Measurements from ENCODE around the gene SLC30A2. TPM values are rescaled to one million over a fixed set of nuclear protein-coding genes. Genes with fewer than 3 reads are reported as not detected.

SLC30A2 gene
- polyA plus RNA-seq, 1 donor from 2014 or later = 0.46 TPM

DNA sequence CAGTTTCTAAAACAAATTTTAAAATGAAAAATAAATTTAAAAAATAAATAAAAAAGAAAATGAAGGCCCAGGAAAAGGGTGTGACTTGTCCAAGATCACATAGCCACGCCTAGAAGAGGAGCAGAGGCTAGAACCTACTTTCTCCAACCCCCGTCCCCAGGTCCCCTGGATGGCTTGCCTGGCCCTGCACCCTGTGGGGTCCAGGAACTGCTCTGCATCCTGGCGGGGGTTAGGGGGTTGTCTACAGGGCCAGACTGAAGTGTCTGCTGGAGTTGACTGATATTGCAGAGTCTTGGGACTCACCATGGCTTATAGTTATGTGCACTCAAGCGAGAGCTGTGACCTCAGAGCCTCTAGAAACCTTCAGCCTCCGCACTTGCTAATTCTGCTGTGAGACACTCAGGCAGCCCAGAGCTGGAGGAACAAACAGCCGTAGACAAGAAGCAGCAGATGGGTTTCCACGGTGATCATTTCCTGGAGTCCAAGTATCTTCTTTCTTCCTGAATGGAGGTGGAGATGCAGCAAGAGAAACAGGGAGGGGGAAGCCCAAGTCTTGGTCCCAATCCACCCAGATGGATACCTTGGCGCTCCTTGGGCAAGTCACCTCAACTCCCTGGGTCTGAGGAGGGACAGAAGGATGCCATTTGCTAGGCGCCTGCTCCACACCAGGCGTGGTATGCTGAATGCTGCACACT, 29.5 kb downstream of the SLC30A2 start:
- H3K79me2 ChIP-seq (replicated peaks; ENCODE audit: insufficient read depth, low read length) = no peaks in the 10 kb centered on the region
- H3K27ac ChIP-seq (ENCODE audit: low read length) = peak overlapping the region; percentile 60
- H3K9me2 ChIP-seq (ENCODE audit: insufficient read depth, low read length) = no peaks in the 10 kb centered on the region
- no peaks in the 10 kb centered on the region for H3F3A ChIP-seq (ENCODE audit: insufficient read depth, low read length, poor library complexity, severe bottlenecking)
- no peaks in the 10 kb centered on the region for H3K36me3 ChIP-seq (ENCODE audit: insufficient read depth, low read length)
- no peaks in the 10 kb centered on the region for H3K9me3 ChIP-seq (ENCODE audit: low read length)
- H4K20me1 ChIP-seq (ENCODE audit: insufficient read depth) = no peaks in the 10 kb centered on the region
- TF ChIP-seq, protein P1, sequence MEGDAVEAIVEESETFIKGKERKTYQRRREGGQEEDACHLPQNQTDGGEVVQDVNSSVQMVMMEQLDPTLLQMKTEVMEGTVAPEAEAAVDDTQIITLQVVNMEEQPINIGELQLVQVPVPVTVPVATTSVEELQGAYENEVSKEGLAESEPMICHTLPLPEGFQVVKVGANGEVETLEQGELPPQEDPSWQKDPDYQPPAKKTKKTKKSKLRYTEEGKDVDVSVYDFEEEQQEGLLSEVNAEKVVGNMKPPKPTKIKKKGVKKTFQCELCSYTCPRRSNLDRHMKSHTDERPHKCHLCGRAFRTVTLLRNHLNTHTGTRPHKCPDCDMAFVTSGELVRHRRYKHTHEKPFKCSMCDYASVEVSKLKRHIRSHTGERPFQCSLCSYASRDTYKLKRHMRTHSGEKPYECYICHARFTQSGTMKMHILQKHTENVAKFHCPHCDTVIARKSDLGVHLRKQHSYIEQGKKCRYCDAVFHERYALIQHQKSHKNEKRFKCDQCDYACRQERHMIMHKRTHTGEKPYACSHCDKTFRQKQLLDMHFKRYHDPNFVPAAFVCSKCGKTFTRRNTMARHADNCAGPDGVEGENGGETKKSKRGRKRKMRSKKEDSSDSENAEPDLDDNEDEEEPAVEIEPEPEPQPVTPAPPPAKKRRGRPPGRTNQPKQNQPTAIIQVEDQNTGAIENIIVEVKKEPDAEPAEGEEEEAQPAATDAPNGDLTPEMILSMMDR (IDR thresholded peaks at IDR 0.05; ENCODE audit: poor library complexity, severe bottlenecking) = no peak
- no peak for TF ChIP-seq POLR2AphosphoS5 (IDR thresholded peaks at IDR 0.05)
- no peak for TF ChIP-seq EP300 (conservative IDR thresholded peaks at IDR 0.05; ENCODE audit: poor library complexity, severe bottlenecking)
- TF ChIP-seq TAF1 (IDR thresholded peaks at IDR 0.05; ENCODE audit: low read depth) = no peak
- TF ChIP-seq SMC3 (conservative IDR thresholded peaks at IDR 0.05; ENCODE audit: poor library complexity) = no peak
- no peak for TF ChIP-seq EZH2 (IDR thresholded peaks at IDR 0.05; ENCODE audit: borderline replicate concordance, insufficient read depth, low read length, poor library complexity, severe bottlenecking)
- TF ChIP-seq RAD21 (conservative IDR thresholded peaks at IDR 0.05) = no peak
- no peak for TF ChIP-seq REST (IDR thresholded peaks at IDR 0.05; ENCODE audit: borderline replicate concordance)
- no peak for TF ChIP-seq MXI1 (conservative IDR thresholded peaks at IDR 0.05; ENCODE audit: poor library complexity, severe bottlenecking)
- H3K4me2 ChIP-seq (ENCODE audit: low read length) = no peak overlapping the region
- H3K9ac ChIP-seq (ENCODE audit: low read length) = peak overlapping the region; percentile 39
- peak overlapping the region; percentile 27 for H2AFZ ChIP-seq (ENCODE audit: low read depth, low read length)
- peak overlapping the region; percentile 49 for H3K4me3 ChIP-seq (ENCODE audit: low read length)
- H3K27me3 ChIP-seq (ENCODE audit: insufficient read depth, low read depth, low read length) = no peaks in the 10 kb centered on the region

DNA sequence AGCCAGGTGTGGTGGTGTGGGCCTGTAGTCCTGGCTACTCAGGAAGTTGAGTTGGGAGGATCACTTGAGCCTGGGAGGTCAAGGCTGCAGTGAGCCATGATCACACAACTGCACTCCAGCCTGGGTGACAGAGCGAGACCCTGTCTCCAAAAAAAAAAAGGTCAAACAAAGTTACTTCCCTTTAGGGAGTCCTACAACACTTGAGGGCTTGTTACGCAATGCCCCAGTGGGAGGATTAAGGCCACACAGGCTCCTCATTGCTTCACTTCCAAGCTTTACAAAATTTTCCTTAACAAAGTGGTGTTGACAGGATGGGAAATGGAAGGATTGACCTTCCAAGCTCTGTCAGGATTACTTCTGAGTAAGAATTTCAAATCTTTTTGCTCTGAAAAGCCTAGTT, 30.6 kb downstream of the SLC30A2 start:
- H3K9me2 ChIP-seq (ENCODE audit: insufficient read depth, low read length) = no peaks in the 10 kb centered on the region
- no peak overlapping the region for H3K4me2 ChIP-seq (ENCODE audit: low read length)
- H3K27me3 ChIP-seq (ENCODE audit: insufficient read depth, low read depth, low read length) = no peaks in the 10 kb centered on the region
- no peaks in the 10 kb centered on the region for H3K9me3 ChIP-seq (ENCODE audit: low read length)
- H4K20me1 ChIP-seq (ENCODE audit: insufficient read depth) = no peaks in the 10 kb centered on the region
- H3K9ac ChIP-seq (ENCODE audit: low read length) = no peak overlapping the region
- no peak overlapping the region for H3K27ac ChIP-seq (ENCODE audit: low read length)
- H3K4me3 ChIP-seq (ENCODE audit: low read length) = no peak overlapping the region
- no peak overlapping the region for H2AFZ ChIP-seq (ENCODE audit: low read depth, low read length)
- H3K36me3 ChIP-seq (ENCODE audit: insufficient read depth, low read length) = no peaks in the 10 kb centered on the region
- H3F3A ChIP-seq (ENCODE audit: insufficient read depth, low read length, poor library complexity, severe bottlenecking) = no peaks in the 10 kb centered on the region
- no peaks in the 10 kb centered on the region for H3K79me2 ChIP-seq (replicated peaks; ENCODE audit: insufficient read depth, low read length)
- no peak for TF ChIP-seq POLR2AphosphoS5 (IDR thresholded peaks at IDR 0.05)
- no peak for TF ChIP-seq REST (IDR thresholded peaks at IDR 0.05; ENCODE audit: borderline replicate concordance)
- TF ChIP-seq, protein P1 (IDR thresholded peaks at IDR 0.05; ENCODE audit: poor library complexity, severe bottlenecking) = no peak
- no peak for TF ChIP-seq EP300 (conservative IDR thresholded peaks at IDR 0.05; ENCODE audit: poor library complexity, severe bottlenecking)
- TF ChIP-seq TAF1 (IDR thresholded peaks at IDR 0.05; ENCODE audit: low read depth) = no peak
- TF ChIP-seq SMC3 (conservative IDR thresholded peaks at IDR 0.05; ENCODE audit: poor library complexity) = no peak
- TF ChIP-seq EZH2 (IDR thresholded peaks at IDR 0.05; ENCODE audit: borderline replicate concordance, insufficient read depth, low read length, poor library complexity, severe bottlenecking) = no peak
- no peak for TF ChIP-seq RAD21 (conservative IDR thresholded peaks at IDR 0.05)
- TF ChIP-seq MXI1 (conservative IDR thresholded peaks at IDR 0.05; ENCODE audit: poor library complexity, severe bottlenecking) = no peak
